Liver (tissue), 9 donors: ENCODE data around the gene ULK1. TPM values are rescaled to one million over a fixed set of nuclear protein-coding genes. Genes with fewer than 3 reads are reported as not detected.

Experiments used
- DNase-seq: peaks from one replicate; pipeline ENCODE4 v3.0.0-alpha.2; 2017; ENCODE audit warnings: low spot score
- H3K27ac ChIP-seq, 2 donors: one replicate each; pipeline ENCODE4 v1.7.0; 2013; ENCODE audit warnings: inconsistent platforms in 2 of 2, low read length in 2 of 2, control low read depth in 1 of 2, low read depth in 1 of 2, mild to moderate bottlenecking in 1 of 2
- H3K27me3 ChIP-seq, 4 donors: one replicate each; pipeline versions ENCODE4 v1.6.1 to v1.7.0; 2013; ENCODE audit warnings: low read length in 3 of 4, inconsistent platforms in 1 of 4, mild to moderate bottlenecking in 1 of 4, moderate library complexity in 1 of 4; ENCODE audit not compliant: control insufficient read depth in 4 of 4, insufficient read depth in 4 of 4
- H3K36me3 ChIP-seq, 4 donors: one replicate each; pipeline versions ENCODE4 v1.6.1 to v1.7.0; 2013; ENCODE audit warnings: low read length in 3 of 4, mild to moderate bottlenecking in 3 of 4, low read depth in 1 of 4, moderate library complexity in 1 of 4; ENCODE audit not compliant: control insufficient read depth in 4 of 4, insufficient read depth in 3 of 4
- H3K4me1 ChIP-seq, 4 donors: one replicate each; pipeline versions ENCODE4 v1.6.1 to v1.7.0; 2013; ENCODE audit warnings: low read length in 3 of 4, mild to moderate bottlenecking in 3 of 4, moderate library complexity in 1 of 4; ENCODE audit not compliant: control insufficient read depth in 4 of 4, insufficient read depth in 4 of 4
- H3K4me3 ChIP-seq, 3 donors: one replicate each; pipeline versions ENCODE4 v1.6.1 to v1.7.0; 2013; ENCODE audit warnings: low read length in 3 of 3, control low read depth in 1 of 3, low read depth in 1 of 3, mild to moderate bottlenecking in 1 of 3
- H3K9ac ChIP-seq, 2 donors: one replicate each; pipeline ENCODE4 v1.7.0; 2013; ENCODE audit warnings: low read length in 2 of 2, mild to moderate bottlenecking in 2 of 2, moderate library complexity in 2 of 2, control low read depth in 1 of 2, low read depth in 1 of 2
- H3K9me3 ChIP-seq, 4 donors: one replicate each; pipeline versions ENCODE4 v1.6.1 to v1.7.0; 2013; ENCODE audit warnings: low read length in 3 of 4; ENCODE audit not compliant: control insufficient read depth in 4 of 4
- EGR1 ChIP-seq, 2 donors: IDR thresholded peaks; 2 replicates each; pipeline ENCODE4 v1.6.1; 2016 to 2018; ENCODE audit warnings: antibody characterized with exemption in 2 of 2, low read depth in 2 of 2
- FOXA1 ChIP-seq: IDR thresholded peaks from 2 replicates; pipeline ENCODE4 v1.6.1; 2016; ENCODE audit warnings: antibody characterized with exemption
- FOXA2 ChIP-seq: IDR thresholded peaks from 2 replicates; pipeline ENCODE4 v1.6.1; 2016; ENCODE audit warnings: antibody characterized with exemption
- GABPA ChIP-seq, 2 donors: IDR thresholded peaks in 1 of 2; conservative IDR thresholded peaks in 1 of 2; 2 replicates each; pipeline ENCODE4 v1.6.1; 2016; ENCODE audit warnings: antibody characterized with exemption in 2 of 2, mild to moderate bottlenecking in 1 of 2, moderate library complexity in 1 of 2
- HNF4A ChIP-seq, 2 donors: conservative IDR thresholded peaks; 2 replicates each; pipeline ENCODE4 v1.6.1; 2016; ENCODE audit warnings: antibody characterized with exemption in 2 of 2, mild to moderate bottlenecking in 2 of 2
- HNF4G ChIP-seq: IDR thresholded peaks from 2 replicates; pipeline ENCODE4 v1.6.1; 2016; ENCODE audit warnings: antibody characterized with exemption
- JUND ChIP-seq, 2 donors: IDR thresholded peaks; 2 replicates each; pipeline ENCODE4 v1.6.1; 2016; ENCODE audit warnings: antibody characterized with exemption in 2 of 2
- NR2F2 ChIP-seq: IDR thresholded peaks from 2 replicates; pipeline ENCODE4 v1.6.1; 2016; ENCODE audit warnings: antibody characterized with exemption
- RAD21 ChIP-seq, 2 donors: IDR thresholded peaks; 2 replicates each; pipeline ENCODE4 v1.6.1; 2016; ENCODE audit warnings: antibody characterized with exemption in 2 of 2, mild to moderate bottlenecking in 2 of 2
- REST ChIP-seq: IDR thresholded peaks from 2 replicates; pipeline ENCODE4 v1.6.1; 2016; ENCODE audit warnings: antibody characterized with exemption, mild to moderate bottlenecking
- RXRA ChIP-seq, 2 donors: IDR thresholded peaks; 2 replicates each; pipeline ENCODE4 v1.6.1; 2017 to 2018; ENCODE audit warnings: antibody characterized with exemption in 2 of 2, mild to moderate bottlenecking in 1 of 2
- SP1 ChIP-seq: IDR thresholded peaks from 2 replicates; pipeline ENCODE4 v1.6.1; 2018; ENCODE audit warnings: antibody characterized with exemption, mild to moderate bottlenecking
- TAF1 ChIP-seq: conservative IDR thresholded peaks from 2 replicates; pipeline ENCODE4 v1.6.1; 2016; ENCODE audit warnings: antibody characterized with exemption, mild to moderate bottlenecking
- YY1 ChIP-seq: IDR thresholded peaks from 2 replicates; pipeline ENCODE4 v1.6.1; 2016; ENCODE audit warnings: antibody characterized with exemption, mild to moderate bottlenecking
- WGBS: extraction: QIAGEN DNeasy Blood & Tissue Kit; methylation state at CpG from one replicate; pipeline ENCODE4 v1.1.7; 2013; 5-methylcytosine and 5-hydroxymethylcytosine counted together
- polyA plus RNA-seq, 2 donors: library from polyadenylated mRNA; stranded (reverse) in 1 of 2; unstranded in 1 of 2; fragments of 200-250 nt in 1 of 2; fragments of >200 nt in 1 of 2; fragmentation: Nextera tagmentation in 1 of 2; extraction: Ambion mirVana in 1 of 2; gene quantifications; one replicate each; pipeline versions ENCODE4 v1.2.1 to v1.2.3, GENCODE V29; 2013 to 2015
- total RNA-seq, 2 donors: library from RNA; depleted of rRNA; stranded (reverse); fragments of >200 nt; gene quantifications; one replicate each; pipeline ENCODE4 v1.2.3, GENCODE V29; 2014
- TF ChIP-seq, protein P1 (sequence below): fragments of 150-350 bp; IDR thresholded peaks from 2 replicates; pipeline ENCODE4 v1.5.1; 2017; ENCODE audit warnings: improper control_type of control experiment, low read depth, low read length; ENCODE audit not compliant: missing input control
- TF ChIP-seq, protein P2 (sequence below): IDR thresholded peaks from 2 replicates; pipeline ENCODE4 v1.6.1; 2016; ENCODE audit warnings: antibody characterized with exemption
- TF ChIP-seq, protein P3 (sequence below): IDR thresholded peaks from 2 replicates; pipeline ENCODE4 v1.6.1; 2016; ENCODE audit warnings: antibody characterized with exemption
- donor health status: healthy.
- donor health status: healthy.
- donor health status: healthy.
- donor health status: healthy.
- donor health status: healthy.

The ULK1 gene
- total and polyA plus RNA-seq, 4 donors, result 12.5 to 41.7 (median 15.1) TPM

DNA sequence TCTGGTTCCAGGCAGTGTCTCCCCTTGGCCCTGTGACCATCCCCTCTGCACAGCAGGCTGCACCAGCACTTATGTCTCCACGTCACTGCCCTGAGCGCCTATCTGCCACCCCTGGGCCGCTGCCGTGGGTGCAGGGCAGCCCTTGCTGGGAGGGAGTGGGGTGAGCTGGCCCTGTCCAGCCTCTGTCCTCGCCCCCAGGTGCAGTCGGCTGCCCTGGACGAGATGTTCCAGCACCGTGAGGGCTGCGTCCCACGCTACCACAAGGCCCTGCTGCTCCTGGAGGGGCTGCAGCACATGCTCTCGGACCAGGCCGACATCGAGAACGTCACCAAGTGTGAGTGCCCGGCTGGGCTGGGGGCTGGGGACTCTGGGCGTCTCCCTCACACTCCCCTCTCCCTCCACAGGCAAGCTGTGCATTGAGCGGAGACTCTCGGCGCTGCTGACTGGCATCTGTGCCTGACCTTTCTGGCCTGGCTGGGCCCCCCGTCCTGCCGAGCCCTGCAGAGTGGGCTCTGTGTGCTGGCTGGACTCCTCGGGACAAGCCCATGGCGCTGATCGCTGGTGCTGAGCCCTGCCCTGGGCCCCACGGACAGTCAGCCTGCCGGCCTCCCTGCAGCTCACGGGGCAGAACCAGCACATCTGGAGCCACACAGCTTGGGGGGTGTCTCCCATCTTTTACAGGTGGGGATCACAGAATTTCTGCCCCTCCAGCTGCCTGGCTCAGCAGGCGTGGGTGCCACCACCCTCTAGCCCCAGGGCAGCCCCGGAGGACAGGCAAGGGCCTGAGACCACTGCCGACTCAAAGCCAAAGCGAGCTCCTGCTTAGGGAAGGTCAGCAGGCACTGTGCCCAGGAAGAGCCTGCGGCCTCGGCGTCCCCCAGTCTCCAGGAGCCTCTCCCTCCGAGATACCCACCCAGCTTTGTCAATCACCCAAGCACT is 26.7 kb downstream of the ULK1 start:
- no peaks in the 10 kb centered on the region for H3K9me3 ChIP-seq
- DNase-seq, result no peak
- TF ChIP-seq GABPA (IDR thresholded peaks at IDR 0.05 in 1 of 2, conservative IDR thresholded peaks at IDR 0.05 in 1 of 2) (no peak), FOXA1 (no peak), TAF1 (no peak), REST (no peak), YY1 (no peak), HNF4A (conservative IDR thresholded peaks at IDR 0.05) (no peak), FOXA2 (no peak), SP1 (no peak), RAD21 (IDR thresholded peaks at IDR 0.05) (no peak), RXRA (IDR thresholded peaks at IDR 0.05) (no peak), EGR1 (IDR thresholded peaks at IDR 0.05; ENCODE audit: low read depth in 2 of 2) (no peak), NR2F2 (no peak), JUND (IDR thresholded peaks at IDR 0.05) (no peak), HNF4G (no peak)
- TF ChIP-seq, protein P1, sequence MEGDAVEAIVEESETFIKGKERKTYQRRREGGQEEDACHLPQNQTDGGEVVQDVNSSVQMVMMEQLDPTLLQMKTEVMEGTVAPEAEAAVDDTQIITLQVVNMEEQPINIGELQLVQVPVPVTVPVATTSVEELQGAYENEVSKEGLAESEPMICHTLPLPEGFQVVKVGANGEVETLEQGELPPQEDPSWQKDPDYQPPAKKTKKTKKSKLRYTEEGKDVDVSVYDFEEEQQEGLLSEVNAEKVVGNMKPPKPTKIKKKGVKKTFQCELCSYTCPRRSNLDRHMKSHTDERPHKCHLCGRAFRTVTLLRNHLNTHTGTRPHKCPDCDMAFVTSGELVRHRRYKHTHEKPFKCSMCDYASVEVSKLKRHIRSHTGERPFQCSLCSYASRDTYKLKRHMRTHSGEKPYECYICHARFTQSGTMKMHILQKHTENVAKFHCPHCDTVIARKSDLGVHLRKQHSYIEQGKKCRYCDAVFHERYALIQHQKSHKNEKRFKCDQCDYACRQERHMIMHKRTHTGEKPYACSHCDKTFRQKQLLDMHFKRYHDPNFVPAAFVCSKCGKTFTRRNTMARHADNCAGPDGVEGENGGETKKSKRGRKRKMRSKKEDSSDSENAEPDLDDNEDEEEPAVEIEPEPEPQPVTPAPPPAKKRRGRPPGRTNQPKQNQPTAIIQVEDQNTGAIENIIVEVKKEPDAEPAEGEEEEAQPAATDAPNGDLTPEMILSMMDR, result no peak
- TF ChIP-seq, protein P2, sequence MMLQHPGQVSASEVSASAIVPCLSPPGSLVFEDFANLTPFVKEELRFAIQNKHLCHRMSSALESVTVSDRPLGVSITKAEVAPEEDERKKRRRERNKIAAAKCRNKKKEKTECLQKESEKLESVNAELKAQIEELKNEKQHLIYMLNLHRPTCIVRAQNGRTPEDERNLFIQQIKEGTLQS, result no peak
- TF ChIP-seq, protein P3, sequence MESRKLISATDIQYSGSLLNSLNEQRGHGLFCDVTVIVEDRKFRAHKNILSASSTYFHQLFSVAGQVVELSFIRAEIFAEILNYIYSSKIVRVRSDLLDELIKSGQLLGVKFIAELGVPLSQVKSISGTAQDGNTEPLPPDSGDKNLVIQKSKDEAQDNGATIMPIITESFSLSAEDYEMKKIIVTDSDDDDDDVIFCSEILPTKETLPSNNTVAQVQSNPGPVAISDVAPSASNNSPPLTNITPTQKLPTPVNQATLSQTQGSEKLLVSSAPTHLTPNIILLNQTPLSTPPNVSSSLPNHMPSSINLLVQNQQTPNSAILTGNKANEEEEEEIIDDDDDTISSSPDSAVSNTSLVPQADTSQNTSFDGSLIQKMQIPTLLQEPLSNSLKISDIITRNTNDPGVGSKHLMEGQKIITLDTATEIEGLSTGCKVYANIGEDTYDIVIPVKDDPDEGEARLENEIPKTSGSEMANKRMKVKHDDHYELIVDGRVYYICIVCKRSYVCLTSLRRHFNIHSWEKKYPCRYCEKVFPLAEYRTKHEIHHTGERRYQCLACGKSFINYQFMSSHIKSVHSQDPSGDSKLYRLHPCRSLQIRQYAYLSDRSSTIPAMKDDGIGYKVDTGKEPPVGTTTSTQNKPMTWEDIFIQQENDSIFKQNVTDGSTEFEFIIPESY, result no peak
- 95% methylated on average over 35 of the region's 35 CpGs for WGBS
- no peak overlapping the region for H3K9ac ChIP-seq
- H3K27me3 ChIP-seq, result no peaks in the 10 kb centered on the region
- no peak overlapping the region for H3K27ac ChIP-seq
- peaks cover 0 to 2% (median under 1%) of the 10 kb centered on the region in 4 donors for H3K4me1 ChIP-seq
- peaks cover 20 to 55% (median 26%) of the 10 kb centered on the region in 4 donors for H3K36me3 ChIP-seq
- H3K4me3 ChIP-seq, result no peak overlapping the region
